SU-DHL-6 (cell line): Measurements from ENCODE around the gene C2orf92.

Experiments
- EZH2phosphoT487 ChIP-seq: fragments of 200-600 bp; sonication (generic), shearing (Covaris generic); conservative IDR thresholded peaks from 2 replicates; pipeline ENCODE4 v1.6.1; 2018; ENCODE audit warnings: mild to moderate bottlenecking, antibody characterized with exemption, low read length, moderate library complexity, mixed read lengths
- TF ChIP-seq, protein P1 (sequence below): fragments of 200-600 bp; sonication (generic); IDR thresholded peaks from one replicate; pipeline ENCODE4 v1.5.1; 2017; ENCODE audit warnings: antibody characterized with exemption, mild to moderate bottlenecking, low read length, moderate library complexity; ENCODE audit not compliant: insufficient read depth, poor library complexity, severe bottlenecking

DNA sequence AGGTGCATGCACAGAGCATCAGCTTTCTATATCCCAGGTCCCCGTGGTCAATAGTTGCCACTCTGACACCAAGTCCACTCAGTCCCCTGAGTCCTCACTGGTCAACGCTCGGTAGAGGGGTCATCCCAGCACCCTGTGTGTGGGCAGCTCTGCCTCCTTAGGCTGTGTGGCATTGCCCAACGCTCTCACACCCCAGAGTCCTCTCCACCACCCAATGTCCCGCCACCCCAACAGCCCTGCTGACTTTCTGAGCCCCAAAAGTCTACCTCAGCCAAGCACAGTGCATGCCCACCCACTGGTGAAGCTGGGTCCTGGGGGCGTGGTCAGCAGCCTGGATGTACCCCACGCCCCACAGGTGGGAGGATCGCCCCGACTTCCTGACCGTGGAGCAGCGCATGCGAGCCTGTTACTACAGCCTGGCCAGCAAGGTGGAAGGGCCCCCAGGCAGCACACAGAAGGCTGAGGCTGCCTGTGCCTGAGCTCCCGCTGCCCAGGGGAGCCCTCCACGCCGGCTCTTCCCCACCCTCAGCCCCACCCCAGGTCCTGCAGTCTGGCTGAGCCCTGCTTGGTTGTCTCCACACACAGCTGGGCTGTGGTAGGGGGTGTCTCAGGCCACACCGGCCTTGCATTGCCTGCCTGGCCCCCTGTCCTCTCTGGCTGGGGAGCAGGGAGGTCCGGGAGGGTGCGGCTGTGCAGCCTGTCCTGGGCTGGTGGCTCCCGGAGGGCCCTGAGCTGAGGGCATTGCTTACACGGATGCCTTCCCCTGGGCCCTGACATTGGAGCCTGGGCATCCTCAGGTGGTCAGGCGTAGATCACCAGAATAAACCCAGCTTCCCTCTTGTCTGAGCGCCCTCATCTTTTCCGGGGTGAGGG lies 69.7 kb downstream of the C2orf92 start:
- TF ChIP-seq, protein P1, sequence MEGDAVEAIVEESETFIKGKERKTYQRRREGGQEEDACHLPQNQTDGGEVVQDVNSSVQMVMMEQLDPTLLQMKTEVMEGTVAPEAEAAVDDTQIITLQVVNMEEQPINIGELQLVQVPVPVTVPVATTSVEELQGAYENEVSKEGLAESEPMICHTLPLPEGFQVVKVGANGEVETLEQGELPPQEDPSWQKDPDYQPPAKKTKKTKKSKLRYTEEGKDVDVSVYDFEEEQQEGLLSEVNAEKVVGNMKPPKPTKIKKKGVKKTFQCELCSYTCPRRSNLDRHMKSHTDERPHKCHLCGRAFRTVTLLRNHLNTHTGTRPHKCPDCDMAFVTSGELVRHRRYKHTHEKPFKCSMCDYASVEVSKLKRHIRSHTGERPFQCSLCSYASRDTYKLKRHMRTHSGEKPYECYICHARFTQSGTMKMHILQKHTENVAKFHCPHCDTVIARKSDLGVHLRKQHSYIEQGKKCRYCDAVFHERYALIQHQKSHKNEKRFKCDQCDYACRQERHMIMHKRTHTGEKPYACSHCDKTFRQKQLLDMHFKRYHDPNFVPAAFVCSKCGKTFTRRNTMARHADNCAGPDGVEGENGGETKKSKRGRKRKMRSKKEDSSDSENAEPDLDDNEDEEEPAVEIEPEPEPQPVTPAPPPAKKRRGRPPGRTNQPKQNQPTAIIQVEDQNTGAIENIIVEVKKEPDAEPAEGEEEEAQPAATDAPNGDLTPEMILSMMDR, result no peak
- TF ChIP-seq EZH2phosphoT487, result no peak
